SW 1271 (cell line): Measurements from ENCODE around the gene FKBP5.
"Not testable (repeated sequence)": the region's sequence is repeated elsewhere in the genome, so short reads cannot be mapped to it uniquely, and the experiment has no call there.

Source experiments
- DNase-seq, 2 experiments: peaks; one replicate each; lab custom pipeline; 2025; lab: John Stamatoyannopoulos, UW

The FKBP5 gene

DNA sequence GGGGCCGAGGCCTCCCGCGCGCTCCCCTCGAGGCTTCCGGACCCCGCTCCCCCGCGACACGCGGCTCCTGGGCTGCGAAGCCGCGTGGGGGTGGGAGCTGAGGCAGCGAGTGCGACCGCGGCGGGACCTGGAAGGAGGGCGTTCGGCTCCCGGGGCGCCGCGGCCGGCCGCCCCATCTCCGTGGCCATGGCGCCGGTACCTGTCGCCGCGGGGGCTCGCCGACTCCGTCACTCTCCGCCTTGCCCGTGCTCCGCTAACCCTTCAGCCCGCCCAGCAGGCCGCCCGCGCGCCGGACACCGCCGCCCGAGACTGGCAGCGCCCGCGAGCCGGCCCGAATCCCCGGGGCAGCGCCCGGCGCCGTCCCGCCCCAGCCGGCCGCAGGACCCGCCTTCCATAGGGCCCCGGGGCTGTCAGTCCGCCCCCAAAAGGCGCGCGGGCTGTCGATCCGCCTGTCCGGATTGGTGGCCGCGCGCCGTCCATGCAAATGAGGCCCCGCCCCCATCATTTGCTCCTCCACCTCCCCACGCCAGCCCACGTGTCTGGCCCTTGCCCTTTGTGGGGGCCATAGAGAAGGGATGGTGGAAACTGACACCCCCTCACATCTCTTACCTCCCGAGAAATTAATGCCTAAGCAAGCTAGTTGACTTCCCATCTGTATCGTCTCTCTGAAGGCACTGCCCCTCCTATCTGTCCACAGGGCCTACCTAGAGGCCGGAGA lies at the start of gene FKBP5:
Gene FKBP5, minus strand, starts transcription at position 311 of the 718 bp plus-strand sequence. CDS start 46,091 bp downstream, outside the sequence.
- DNase-seq: peak; percentile 72 to 88

GRCh38 chr6:35737413-35738211 lies 48.9 kb upstream of the FKBP5 start:
- DNase-seq: peak; percentile 35 to 87

DNA sequence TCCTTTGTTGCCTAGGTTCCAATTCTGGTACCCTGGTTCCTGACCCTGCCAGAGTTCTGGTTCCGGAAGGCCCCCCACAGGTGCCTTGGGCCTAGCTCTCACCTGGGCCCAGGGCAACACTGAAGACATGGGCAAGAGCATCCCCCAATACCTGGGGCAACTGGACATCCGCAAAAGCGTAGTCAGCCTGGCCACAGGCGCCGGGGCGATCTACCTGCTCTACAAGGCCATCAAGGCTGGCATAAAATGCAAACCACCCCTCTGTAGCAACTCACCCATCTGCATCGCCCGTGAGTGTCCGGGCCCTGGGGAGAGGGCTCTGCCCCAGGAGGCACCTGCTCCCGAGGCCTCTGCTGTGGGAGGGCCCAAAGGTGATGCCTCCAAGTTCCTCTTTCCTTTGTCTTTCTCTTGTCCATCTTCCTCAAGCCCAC lies 48.3 kb upstream of the FKBP5 start, which contains the start of gene ARMC12:
Gene ARMC12, plus strand, starts transcription at position 51 of the 431 bp plus-strand sequence. Its CDS starts 77 bp downstream, at position 128.
- DNase-seq: no peak

DNA sequence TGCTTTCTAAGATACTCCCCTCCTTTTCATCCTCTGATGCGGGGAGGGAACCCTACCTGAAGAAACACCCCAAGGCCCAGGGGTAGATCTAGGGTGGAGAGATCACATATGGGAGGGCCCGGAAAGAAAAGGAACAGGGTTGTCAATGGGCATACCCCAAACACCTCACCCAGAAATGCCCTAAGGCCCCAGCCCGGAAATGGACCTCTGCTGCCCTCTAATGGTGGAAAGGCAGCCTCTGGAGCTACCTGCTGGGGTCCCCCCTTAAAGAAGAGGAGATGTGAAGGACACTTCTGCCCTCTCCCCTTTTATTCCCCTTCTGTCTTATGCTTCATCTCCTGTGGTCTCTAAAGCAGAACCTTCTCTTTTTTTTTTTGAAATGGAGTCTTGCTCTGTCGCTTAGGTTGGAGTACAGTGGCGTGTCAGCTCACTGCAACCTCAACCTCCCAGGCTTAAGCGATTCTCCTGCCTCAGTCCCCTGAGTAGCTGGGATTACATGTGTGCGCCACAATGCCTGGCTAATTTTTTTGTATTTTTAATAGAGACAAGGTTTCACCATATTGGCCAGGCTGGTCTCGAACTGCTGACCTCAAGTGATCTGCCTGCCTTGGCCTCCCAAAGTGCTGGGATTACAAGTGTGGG lies 47.7 kb upstream of the FKBP5 start:
- peak in 1 of 2 experiments; percentile 33 for DNase-seq

DNA sequence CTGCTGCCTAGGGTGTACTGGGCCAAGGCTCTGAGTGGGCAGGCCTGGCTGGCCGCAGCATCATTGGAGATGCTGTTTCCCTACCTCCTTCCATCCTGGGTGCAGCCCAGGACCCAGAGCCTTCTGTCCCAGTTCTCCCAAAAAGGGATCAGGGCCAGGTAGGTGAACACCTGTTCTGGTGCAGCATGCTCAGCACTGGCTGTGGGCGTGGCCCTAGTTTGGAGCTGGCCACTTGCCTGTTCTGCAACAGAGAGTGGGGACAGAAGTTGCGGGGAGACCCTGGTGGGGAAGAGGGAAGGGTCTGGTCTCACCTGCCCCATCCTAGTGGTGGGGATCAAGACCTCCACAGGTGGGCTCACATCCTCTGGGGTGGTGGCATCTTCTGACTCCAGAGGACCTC lies 46.7 kb upstream of the FKBP5 start:
- DNase-seq: no peak

DNA sequence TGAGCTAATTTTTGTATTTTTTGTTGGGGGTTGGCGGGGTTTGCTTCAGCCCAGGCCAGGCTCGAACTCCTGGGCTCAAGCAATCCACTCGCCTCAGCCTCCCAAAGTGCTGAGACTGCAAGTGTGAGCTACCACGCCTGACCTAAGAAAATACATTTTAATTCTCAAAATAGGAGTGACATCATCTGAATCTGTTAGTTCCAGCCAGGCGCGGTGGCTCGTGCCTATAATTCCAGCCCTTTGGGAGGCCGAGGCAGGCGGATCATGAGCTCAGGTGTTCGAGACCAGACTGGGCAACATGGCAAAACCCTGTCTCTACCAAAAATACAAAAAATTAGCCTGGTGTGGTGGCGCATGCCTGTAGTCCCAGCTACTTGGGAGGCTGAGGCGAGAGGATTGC lies 45.6 kb upstream of the FKBP5 start:
- DNase-seq: not testable (repeated sequence)

DNA sequence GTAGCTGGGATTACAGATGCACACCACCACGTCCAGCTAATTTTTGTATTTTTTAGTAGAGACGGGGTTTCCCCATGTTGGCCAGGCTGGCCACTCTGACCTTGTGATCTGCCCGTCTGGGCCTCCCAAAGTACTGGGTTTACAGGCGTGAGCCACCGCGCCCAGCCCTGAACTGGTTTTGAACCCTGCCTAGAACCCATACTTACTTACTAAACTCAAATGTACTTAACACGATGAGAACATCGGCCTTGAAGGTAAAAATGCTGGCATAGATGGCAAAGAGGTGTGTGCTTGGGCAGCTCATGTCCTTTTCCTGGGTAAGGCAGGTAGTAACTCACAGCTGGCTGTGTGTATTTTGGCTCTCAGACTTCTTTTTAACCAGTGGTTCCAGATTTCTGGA lies 44.9 kb upstream of the FKBP5 start:
- DNase-seq: no peak

- DNase-seq: peak; percentile 77 to 86
Measured at GRCh38 chr6:35731736-35732532, 43.2 kb upstream of the FKBP5 start.

GRCh38 chr6:35731414-35731735 lies 42.7 kb upstream of the FKBP5 start:
- peak; percentile 83 for DNase-seq

GRCh38 chr6:35730745-35731413 lies 42.2 kb upstream of the FKBP5 start:
- DNase-seq: no peak

DNA sequence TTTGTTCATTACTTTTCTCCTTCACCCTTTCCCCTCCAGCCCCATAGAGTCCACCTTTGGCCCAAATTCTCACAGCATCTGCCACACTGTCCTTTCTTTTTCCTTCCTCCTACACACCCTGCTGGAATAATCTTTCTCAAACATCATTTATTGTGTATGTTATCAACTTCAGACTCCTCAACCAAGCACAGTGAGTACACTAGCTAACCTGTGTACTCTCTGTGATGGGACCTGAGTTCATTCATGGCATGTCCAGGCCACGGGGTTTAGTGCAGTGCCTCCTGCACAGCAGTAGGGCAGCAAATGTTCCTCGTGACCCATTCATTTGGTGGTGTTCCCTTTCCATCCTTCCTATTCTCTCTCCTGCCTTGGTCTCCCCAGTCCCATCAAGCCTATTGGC lies 41.0 kb upstream of the FKBP5 start:
- no peak for DNase-seq

DNA sequence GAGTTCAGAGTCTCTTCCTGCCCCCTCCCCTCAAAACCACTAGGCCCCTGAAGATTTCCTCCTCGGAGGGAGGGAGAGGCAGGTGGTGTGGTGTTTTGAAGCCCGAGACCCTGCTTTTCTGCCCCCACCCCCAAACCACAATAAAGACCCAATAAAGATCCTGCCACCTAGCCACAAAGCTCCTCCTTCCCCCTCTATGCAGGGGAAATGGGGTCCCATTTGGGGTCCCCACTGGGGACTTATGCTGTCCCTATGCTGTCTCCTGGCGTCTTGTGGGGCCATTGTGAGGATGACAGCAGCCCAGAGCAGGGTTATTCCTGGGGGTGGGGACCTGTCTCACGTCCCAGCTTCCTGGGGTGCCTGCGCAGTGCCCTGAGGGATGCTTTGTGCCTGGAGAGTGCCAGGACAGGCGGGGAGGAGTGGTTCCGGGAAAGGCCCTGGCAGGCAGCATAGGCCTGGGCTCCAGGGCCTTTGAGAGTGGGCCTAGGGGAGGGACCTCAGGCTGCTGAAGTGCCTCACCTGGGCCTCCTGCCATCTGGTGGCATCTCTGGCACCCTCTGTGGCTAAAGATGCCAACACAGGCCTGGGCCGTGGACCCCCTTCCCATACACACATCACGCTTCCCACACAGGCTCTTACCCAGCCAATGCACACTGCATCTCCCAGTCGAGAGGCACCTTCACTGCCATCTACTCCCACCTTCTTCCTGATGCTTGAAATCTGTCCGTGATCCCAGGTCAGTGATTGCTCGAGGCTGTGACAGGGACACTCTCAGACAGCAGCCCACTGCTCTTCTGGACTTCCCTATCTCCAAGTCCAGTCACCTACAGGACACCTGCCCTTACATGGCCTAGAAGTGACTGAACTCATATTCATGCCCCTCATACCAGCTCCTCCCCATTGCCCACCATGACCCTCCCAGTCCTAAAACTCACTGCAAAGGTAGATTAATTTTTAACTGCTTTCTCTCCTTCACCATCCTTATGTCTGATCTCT lies 40.3 kb upstream of the FKBP5 start:
- no peak for DNase-seq

GRCh38 chr6:35727935-35728682 lies 39.4 kb upstream of the FKBP5 start:
- peak; percentile 31 to 67 for DNase-seq

- peak; percentile 42 to 56 for DNase-seq
Measured at GRCh38 chr6:35727231-35727934, 38.7 kb upstream of the FKBP5 start.

- DNase-seq: no peak
Measured at GRCh38 chr6:35725721-35726438, 37.2 kb upstream of the FKBP5 start.

- DNase-seq: no peak
Measured at GRCh38 chr6:35725081-35725708, 36.5 kb upstream of the FKBP5 start.

GRCh38 chr6:35724471-35724870 lies 35.8 kb upstream of the FKBP5 start:
- no peak for DNase-seq

GRCh38 chr6:35724059-35724458 lies 35.3 kb upstream of the FKBP5 start:
- no peak for DNase-seq
